Esophagus muscularis mucosa (tissue), 3 donors: ENCODE data around the gene XPO6.

Experiments
- CTCF ChIP-seq, 3 experiments: fragments of 200-600 bp in 2 of 3; fragments of 450-650 bp in 1 of 3; sonication (generic) in 2 of 3; IDR thresholded peaks; one replicate each; pipeline ENCODE4 v1.5.1; 2017 to 2019; ENCODE audit warnings: antibody characterized with exemption in 3 of 3, mild to moderate bottlenecking in 2 of 3, moderate library complexity in 1 of 3
- POLR2A ChIP-seq: fragments of 450-650 bp; IDR thresholded peaks from one replicate; pipeline ENCODE4 v1.6.1; 2017; ENCODE audit warnings: antibody characterized with exemption, moderate library complexity, mild to moderate bottlenecking, low read depth

- no peak for TF ChIP-seq CTCF (IDR thresholded peaks at IDR 0.05)
- no peak for TF ChIP-seq POLR2A
Measured at GRCh38 chr16:28089992-28090365, 121.8 kb downstream of the XPO6 start.
